ENCODE results near the gene RHOXF2B.
"Not testable (repeated sequence)": the region's sequence is repeated elsewhere in the genome, so short reads cannot be mapped to it uniquely, and the experiment has no call there.

RHOXF2B gene

DNA sequence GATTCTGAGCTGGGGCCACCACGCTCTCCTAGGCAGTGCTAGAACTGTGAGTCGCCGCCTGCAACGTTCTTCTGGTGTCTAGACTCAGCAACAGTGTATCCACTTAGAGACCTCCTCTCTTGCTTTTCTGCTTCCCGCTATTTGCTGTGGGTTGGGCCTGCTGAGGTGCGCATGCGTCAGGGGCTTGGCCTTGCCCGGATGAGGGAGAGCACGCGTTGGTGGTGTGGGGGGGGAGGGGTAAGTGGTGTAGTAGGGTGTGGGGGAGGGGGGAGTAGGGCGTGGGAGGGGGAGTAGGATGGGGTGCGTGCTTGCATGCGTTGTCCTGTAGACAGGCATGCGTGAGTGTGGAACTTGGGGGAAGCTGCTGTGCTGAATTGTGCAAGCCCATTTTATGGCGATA lies at the start of gene RHOXF2B:
Gene RHOXF2B, minus strand, starts transcription at position 101 of the 400 bp plus-strand sequence. CDS start 138 bp downstream, outside the sequence.
- not testable (repeated sequence) for DNase-seq (ENCODE audit: low read depth in 2 of 2)

DNA sequence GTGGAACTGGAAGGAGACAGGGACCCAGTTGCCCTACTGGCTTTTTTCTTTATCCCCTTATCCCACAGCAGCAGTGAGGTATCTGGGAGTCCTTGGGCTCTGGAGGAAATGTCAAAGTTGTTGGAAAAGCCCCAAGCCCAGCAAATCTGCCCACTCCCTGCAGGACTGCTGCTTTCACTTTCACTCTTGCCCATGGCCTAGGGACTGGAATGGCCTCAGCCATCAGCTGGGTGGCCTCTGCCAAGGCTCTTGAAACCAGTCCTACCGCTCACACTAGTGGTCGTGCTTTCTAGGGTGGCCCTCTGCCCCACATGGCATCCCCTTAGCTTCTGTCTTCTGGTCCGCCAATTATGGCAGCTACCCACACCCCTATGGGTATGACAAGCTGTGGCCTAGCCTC lies 48.0 kb upstream of the RHOXF2B start:
- DNase-seq (ENCODE audit: low read depth in 2 of 2): no peak

DNA sequence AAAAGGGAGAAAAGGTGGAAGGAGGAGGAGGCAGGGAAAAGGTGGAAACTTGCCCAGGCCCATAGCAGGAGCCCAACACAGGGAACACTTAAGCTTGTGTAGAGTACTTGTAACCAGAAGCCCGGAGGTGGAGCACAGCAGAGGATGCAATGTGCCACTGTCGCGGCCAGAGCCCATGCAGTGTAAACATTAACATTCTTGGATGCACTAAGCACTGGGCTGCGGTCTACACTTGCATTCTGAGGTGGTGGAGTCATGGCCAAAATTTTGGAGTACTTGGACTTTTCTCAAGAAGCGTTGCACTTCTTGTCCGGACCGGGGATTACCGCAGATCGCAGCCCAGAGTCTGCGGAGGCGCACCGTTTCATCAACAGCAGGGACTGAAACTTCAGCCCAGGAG lies 42.7 kb upstream of the RHOXF2B start:
- no peak for DNase-seq (ENCODE audit: low read depth in 2 of 2)

DNA sequence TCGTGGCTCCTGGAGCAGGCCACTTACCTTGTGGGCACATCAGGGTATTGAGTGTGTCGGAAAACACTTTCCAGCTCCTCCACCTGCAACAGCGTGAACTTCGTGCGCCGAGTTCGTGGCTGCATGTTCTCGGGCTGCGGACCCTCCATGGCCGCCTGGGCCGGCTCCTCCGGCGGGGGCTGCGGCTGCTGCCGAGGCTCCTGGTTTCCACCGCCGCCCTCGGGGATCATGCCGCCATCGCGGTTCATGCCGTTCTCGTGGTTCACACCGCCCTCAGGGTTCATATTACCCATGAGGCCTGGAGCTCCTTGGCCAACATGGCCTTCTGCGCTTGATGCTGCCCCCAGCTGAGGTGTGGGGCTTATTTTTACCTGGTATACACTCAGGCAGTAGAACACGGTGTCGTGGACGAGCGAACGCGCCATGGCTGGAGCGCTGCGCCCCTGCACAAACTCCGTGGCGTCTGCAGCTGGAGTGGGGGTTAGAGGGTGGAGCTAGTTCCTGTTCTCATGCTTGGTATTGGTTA lies 38.0 kb upstream of the RHOXF2B start, which contains the start of gene RHOXF1:
Gene RHOXF1, minus strand, starts transcription at position 476 of the 526 bp plus-strand sequence. Its CDS starts 51 bp downstream, at position 425.
- no peak for DNase-seq (ENCODE audit: low read depth in 2 of 2)

DNA sequence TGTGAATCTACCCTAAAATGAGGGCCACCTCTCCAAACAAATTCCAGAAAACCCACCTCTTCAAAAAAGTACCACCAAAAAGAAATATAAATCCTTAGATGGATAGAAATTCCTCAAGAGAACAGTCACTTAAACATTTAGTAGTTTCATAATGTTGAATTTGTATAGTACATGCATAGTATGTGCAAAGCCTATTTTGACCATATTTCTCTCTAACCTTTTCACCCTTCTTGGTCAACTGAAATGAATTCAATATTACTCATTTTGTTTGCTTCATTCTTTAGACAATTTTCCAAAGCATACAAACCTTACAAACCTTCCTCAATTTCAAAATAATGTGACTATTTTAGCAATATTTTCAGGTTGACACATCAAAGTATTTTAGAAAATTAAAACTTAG lies 34.1 kb upstream of the RHOXF2B start:
- no peak for DNase-seq (ENCODE audit: low read depth in 2 of 2)

DNA sequence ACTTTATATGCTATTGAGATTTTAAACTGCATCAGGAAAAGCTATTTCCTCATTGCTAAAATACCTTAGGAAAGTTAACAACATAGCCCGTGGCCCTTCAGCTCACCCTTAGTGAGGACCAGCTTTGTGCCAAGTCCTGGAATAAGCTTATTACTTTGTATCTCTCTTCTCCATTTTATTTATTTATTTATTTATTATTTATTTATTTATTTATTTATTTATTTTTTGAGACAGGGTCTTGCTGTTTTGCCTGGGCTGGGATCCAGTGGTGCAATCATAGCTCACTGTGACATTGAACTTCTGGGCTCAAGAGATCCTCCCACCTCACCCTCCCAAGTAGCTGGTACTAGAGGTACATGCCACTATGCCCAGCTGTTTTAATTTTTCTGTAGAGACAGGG lies 31.9 kb upstream of the RHOXF2B start:
- no peak for DNase-seq (ENCODE audit: low read depth in 2 of 2)

DNA sequence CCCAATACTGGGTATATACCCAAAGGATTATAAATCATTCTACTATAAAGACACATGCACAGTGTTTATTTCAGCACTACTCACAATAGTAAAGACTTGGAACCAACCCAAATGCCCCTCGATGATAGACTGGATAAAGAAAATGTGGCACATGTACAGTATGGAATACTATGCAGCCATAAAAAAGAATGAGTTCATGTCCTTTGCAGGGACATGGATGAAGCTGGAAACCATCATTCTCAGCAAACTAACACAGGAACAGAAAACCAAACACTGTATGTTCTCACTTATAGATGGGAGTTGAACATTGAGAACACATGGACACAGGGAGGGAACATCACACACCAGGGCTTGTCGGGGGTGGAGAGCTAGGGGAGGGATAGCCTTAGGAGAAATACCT lies 27.2 kb upstream of the RHOXF2B start:
- not testable (repeated sequence) for DNase-seq (ENCODE audit: low read depth in 2 of 2)

DNA sequence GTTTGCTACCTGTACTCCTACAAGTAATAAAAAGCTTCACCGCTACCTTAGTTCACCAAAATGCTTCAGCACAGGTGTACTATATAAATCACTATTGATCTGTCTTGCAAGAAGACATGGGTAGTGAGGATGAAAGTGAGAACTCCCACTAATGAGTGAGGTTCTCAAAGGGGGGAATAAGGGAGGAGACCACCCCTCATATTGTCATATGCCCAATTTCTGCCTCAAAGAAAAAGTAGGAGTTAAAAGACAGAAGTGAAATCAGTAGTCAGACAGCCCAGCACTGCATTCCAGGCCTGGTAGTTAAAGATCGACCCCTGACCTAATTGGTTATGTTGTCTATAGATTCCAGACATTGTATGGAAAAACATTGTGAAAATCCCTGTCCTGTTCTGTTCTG lies 23.6 kb upstream of the RHOXF2B start:
- DNase-seq (ENCODE audit: low read depth in 2 of 2): not testable (repeated sequence)

DNA sequence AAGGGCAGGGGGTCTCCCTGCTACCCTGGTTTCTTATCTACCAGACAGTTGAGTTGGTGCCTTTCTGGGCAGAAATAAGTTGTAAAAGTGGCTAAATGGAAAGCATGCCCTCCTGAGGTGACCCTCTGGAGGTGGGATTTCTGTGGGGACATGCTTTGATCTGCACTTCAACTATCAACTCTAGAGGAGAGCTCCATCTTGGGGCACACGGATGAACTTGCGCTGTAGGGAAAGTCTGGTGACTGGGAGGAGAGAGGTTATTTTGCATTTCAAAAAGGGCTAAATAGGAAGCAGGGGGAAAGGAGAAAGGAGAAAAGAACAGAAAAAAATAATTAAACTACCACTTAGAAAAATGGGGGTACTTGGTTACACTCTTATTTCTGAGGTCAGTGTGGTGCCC lies 12.7 kb upstream of the RHOXF2B start:
- no peak for DNase-seq (ENCODE audit: low read depth in 2 of 2)

DNA sequence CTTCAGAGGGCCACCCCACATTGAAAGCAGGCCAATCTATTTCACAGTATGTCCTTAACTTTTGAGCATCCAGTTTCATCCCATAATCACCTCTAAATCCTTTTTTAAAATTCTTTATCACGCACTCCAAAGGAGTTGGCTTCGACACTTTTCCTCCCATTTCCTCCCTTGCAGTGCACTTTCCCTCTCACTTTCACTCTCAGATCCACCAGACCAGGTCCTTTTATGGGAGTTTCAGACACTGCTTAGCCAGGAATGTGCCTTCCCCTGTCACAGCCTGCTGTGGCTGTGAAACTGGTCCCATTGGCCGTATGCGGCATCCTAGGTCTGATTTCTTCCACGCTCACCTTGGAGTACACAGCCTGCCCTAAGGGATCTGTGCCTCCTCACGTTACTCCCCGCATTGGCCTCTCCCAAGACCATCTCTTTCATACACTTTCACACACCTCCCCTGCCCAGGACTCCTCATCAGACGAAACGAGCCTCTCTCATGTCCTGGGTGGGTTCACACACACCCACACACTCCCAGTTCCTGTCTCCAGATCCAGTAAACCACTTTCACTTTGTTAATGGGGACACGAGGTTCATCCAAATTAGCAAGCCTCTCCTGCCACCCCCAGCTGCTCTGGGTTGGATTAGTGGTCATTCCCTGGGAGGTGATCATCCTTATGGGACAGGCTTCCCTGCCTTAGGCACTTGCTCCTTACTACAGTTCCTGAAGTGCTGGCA lies 10.0 kb upstream of the RHOXF2B start:
- DNase-seq (ENCODE audit: low read depth in 2 of 2): no peak

DNA sequence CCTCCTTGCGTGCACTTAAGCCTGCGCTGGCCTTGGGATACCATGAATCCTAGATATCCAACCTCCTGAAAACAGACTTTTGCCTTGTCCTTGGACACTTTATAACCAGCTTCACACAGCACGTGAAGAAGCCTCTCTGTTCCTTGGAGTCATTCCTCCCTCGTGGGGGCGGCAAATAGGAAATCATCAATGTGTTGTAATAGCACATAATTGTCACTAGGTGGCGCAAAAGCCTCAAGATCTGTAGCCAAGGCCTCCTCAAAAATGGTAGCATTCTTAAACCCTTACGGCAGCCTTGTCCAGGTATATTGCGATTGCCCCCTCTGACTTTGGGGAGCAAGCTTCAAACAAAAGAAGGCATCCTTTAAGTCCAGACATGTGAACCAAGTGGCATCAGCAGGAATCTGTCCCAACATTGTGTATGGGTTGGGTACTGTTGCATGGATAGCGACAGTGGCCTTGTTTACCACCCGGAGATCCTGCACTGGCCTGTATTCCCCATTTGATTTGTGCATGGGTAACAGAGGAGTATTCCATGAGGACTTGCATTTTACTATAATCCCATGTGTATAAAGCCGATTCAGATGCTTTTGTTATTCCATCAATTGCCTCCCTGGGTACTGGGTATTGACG lies 8.2 kb upstream of the RHOXF2B start:
- DNase-seq (ENCODE audit: low read depth in 2 of 2): not testable (repeated sequence)

DNA sequence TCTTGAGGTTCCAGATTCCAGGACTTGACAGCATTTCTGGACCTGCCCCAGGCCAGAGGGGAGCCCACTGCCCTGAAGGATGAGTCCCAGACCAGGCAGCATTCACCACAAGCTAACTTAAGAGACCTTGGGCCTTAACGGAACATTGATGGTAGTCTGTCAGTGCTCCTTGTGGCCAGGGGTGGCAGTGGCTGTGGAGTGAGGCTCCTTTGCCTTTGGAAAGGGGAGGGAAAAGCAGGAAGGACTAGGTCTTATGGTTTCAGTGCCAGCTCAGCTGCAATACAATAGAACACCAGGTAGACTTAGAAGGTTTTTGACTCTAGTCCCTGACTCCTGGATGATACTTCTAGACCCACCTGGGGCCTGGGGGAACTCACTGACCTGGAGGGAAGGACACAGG lies 11.3 kb downstream of the RHOXF2B start:
- DNase-seq (ENCODE audit: low read depth in 2 of 2): not testable (repeated sequence)

DNA sequence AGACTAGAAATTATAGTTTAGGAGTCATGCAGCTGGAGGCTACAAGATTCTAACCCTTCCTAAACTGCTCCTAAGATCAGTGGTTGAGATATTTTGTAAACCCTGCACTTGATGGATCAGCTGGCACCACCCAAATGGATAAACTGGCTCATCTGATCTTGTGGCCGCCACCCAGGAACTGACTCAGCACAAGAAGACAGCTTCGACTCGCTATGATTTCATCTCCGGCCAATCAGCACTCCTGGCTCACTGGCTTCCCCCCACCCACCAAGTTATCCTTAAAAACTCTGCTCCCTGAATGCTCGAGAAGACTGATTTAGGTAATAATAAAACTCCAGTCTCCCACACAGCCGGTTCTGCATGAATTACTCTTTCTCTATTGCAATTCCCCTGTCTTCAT lies 34.8 kb downstream of the RHOXF2B start:
- DNase-seq (ENCODE audit: low read depth in 2 of 2): not testable (repeated sequence)

DNA sequence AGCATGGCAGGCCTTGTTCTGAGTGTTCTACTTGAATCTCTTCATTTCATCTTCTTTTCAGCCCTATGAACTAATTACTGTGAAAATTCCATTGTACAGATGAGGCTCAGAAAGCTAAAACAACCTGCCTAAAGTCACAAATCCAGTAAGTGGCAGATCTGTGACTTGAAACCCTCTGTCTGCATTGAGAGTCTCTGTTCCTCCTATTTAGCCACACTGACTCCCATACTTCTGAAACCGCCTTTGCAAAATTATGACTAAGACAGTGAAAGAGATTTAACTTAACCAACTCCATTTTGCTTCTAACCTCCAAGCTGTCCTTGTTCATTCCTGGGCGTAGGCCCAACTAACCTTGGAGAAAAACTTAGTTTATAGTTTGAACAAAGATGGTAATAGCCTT lies 35.2 kb downstream of the RHOXF2B start:
- not testable (repeated sequence) for DNase-seq (ENCODE audit: low read depth in 2 of 2)

DNA sequence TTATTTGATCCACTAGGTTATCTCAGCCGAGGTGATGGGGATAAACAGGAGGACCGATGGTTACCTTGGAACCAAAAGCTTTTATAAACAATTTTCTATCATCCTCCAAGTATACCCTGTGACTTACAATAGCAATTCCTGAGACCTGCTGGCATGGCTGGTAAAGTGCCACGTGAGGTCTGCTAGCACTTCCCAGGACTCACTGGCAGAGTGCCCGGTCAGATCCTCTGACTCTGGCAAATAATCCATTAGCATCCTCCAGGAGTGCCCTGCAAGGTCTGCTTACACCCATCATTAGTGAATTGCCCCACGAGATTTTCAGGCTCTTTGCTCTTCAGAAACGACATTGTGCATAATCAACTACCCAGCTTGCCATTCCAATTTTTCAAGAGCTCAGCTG lies 37.3 kb downstream of the RHOXF2B start:
- DNase-seq (ENCODE audit: low read depth in 2 of 2): not testable (repeated sequence)

DNA sequence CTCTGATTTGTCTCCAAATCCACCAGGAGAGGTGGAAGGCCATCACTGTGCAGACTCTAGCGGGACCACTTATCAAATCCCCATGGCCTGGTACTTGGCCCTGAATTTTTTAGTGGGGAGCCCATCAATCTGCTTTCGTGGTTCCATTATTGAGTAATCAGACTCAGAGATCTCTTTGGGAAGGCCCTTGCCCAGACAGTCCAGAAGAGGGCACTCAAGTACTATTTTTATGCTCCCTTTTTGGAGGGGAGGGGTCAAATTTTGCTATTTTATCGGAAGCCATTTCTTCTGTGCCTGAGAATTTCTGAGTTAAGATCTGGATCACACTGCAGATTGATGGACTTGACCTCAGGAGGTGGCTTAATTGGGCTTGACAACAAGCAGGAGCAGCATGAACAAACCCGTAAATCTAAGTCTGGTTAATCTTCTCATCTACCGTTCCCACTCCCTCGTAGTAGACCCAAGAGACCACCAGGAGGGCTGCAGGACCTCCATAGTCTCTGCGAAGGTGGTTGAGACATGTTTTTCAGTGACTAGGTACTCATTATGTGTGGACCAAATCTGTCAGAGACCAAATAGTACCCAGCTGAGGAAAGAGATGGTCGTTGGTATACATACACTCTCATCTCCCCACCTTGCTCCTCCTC lies 38.3 kb downstream of the RHOXF2B start:
- not testable (repeated sequence) for DNase-seq (ENCODE audit: low read depth in 2 of 2)

DNA sequence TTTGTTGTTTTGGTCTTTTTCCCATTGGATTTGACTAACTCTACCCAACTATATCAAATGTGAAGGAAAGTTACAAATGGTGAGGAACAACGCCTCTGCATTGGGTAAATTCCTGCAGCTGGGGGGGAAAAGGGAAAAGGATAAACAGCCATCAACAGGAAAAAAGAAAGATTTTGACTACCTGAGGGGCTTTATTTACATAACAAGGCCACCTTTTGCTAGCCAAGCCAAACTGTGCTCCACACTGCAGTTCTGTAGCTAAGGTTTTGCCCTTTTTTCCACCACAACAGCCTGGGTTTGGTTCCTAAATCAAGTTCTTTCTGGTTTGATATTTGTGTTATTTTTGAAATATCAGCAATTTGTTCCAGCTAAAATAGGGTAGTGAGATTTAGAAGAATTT lies 40.8 kb downstream of the RHOXF2B start:
- DNase-seq (ENCODE audit: low read depth in 2 of 2): no peak

DNA sequence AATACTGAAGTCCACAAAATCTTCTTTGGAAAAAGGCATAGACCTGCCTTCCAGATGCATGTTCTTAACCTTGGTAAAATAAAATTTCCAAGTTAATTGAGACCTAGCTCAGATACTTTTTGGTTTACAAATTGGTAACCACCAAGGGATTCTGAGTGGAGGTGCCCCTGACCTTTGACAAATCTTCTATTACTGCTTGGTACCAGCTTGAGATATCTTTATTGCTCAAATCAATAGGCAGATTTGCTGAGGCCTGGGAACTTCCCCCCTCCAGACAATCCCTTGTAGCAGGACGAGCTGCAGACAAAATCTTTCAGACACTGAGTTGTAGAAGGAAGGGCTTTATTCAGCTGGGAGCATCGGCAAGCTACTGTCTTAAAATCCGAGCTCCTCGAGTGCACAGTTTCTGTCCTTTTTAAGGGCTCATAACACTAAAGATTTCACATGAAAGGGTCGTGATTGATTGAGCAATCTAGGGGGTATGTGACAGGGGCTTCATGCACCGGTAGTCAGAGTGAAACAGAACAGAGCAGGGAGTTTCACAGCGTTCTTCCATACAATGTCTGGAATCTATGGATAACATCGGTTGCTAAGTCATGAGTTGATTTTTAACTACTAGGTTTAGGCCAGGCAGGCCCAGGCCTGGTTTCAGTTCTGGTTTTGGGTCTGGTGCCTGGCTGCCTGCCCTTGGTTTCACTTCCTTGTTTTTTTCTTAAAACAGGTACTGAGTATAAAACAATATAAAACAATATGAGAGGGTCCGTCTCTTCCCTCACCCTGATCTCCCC lies 41.8 kb downstream of the RHOXF2B start:
- DNase-seq (ENCODE audit: low read depth in 2 of 2): not testable (repeated sequence)

DNA sequence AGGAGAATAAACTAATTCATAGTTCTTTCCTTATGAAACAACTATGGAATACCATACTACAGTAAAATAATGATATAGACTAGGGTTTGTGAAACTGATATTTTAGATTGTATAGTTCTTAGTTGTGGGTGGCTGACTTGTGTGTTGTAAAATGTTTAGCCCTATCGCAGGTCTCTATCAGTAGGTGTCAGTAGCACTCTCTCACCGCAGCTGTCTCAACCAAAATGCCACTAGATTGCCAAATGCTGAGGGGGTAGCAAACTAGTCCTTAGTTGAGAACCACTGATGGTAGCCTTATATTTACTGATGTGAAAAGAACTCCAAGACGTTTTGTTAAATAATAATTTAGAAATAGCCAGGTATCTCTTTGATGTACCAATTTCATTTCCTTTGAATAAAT lies 48.1 kb downstream of the RHOXF2B start:
- no peak for DNase-seq (ENCODE audit: low read depth in 2 of 2)

DNA sequence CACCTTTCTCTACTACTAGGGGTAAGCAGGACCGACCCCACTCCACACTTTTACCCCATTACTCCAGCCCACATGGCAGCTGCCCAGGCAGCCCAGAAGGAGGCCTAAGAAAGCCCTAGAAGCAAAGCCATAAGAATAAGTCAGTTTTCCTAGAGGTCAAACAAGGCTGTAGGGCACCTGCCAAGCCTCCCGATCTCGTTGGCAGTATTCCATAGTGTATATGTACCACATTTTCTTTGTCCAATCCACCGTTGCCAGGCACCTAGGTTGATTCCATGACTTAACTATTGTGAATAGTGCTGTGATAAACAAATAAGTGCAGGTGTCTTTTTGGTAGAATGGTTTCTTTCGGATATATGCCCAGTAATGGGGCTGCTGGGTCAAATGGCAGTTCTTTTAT lies 54.2 kb downstream of the RHOXF2B start:
- DNase-seq (ENCODE audit: low read depth in 2 of 2): no peak

DNA sequence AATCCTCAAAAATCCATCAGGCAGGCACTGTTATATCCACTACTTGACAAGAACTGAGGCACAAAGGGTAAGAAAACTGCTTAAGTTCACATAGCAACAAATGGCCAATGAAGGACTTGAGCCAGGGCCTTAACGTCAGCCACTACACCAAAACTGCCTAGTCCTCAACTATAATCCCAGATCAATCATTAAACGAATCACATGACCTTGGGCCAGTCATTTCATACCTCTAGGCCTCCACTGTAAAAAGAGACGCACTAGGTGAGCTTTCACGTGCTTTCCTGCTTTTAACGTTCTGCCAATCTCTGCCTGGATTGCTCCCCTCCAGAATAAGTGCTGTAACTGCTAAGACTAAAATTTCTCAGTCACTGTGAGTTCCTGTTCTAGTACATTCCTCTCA lies 54.7 kb downstream of the RHOXF2B start:
- DNase-seq (ENCODE audit: low read depth in 2 of 2): no peak

Data from fibroblast of skin of left quadriceps (primary cell).